ENCODE results near the gene SCCPDH.
A peak's percentile ranks its signal among the peaks of the same experiment; 100 is the strongest.
"Not testable (repeated sequence)": the region's sequence is repeated elsewhere in the genome, so short reads cannot be mapped to it uniquely, and the experiment has no call there.

The SCCPDH gene, protein sequence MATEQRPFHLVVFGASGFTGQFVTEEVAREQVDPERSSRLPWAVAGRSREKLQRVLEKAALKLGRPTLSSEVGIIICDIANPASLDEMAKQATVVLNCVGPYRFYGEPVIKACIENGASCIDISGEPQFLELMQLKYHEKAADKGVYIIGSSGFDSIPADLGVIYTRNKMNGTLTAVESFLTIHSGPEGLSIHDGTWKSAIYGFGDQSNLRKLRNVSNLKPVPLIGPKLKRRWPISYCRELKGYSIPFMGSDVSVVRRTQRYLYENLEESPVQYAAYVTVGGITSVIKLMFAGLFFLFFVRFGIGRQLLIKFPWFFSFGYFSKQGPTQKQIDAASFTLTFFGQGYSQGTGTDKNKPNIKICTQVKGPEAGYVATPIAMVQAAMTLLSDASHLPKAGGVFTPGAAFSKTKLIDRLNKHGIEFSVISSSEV

GRCh38 chr1:246724016-246724730, at the start of gene SCCPDH:
TSS of gene SCCPDH (plus strand) at chr1:246724409. CDS start at chr1:246724423, 14 bp downstream.
- DNase-seq, result peak; percentile 90

DNA sequence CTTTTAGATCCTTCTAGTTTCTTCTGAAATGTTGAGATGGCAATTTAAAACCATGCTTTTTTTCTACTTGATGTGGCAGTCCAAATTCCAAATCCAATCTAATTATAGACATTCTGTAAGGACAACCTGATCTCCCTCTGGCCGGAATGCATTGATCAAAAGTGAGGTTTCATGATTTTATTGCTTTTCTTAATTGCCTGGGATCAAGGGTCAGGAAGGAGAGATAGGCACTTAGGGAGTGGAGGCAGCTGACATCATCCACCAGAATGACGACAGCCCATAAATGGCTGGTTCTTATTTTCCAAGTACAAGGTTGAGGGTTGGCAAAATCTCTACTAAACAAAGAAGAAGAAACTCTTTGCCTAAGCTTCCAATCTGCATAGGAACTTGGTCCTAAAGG, 46.4 kb upstream of the SCCPDH start:
- DNase-seq, result no peak

DNA sequence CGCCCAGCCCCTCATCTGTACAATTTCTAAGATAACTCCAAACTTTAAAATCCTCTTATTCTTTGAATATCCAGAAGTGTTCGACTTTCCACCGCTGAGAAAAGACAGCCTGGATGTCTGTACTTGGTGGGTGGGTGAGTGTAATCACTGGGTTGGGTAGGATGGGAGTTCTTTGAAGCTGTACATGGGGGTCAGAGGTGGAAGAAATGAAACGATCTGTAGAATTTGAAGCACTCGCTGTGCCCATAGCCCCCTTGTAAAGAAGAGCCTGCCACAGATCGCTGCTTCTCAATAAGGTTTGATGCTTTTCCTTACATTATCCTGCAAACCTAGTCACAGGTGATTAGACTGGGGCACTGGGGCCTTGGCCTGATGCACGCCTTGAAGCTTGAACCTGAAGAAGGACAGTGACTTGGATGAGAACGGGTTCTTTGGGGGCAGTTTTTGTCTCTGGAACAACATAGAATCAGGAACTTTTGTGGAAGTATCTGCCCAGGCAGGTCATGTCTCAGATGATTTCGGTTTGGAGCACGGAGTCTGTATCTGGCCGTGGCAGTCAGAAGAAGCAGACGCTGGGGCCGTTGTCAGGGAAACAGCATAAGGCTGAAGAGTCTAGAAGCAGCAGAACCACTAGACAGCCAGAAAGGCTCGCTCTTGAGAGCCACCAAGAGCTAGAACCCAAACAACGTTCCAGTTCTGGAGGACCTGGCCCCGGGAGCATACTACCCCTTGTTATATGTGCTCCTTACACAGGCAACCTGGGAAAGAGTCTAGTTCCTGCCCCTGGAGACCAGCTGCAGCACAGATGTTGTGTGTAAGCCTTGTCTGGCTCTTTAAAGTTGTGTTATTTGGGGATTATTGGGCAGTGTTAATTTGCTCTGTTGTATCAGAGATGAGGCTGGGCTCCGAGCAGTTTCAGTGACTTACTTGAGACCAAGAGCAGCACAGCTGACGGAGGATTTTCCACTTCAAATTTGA, 45.1 kb upstream of the SCCPDH start:
- DNase-seq, result no peak

DNA sequence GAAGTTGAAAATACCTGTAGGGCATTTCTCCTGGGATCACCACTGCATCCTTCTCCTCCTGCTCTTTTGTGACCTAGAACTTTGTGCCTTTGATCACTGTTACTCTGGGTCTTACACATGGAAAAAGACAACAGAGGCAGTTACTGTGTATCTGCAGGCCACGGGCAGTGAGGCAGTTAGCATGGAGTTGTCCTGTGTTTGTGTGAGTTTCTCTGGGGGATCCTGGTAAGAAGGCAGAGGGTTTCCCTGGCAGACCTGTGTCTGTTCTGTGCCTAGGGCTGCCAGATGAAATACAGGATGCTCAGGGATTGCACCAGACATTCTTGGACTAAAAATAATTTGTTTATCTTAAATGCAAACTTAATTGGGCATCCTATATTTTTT, 44.4 kb upstream of the SCCPDH start:
- no peak for DNase-seq

- no peak for DNase-seq
Observed at GRCh38 chr1:246680190-246680589, 44.0 kb upstream of the SCCPDH start.

GRCh38 chr1:246680696-246681130, 43.5 kb upstream of the SCCPDH start:
- no peak for DNase-seq

DNA sequence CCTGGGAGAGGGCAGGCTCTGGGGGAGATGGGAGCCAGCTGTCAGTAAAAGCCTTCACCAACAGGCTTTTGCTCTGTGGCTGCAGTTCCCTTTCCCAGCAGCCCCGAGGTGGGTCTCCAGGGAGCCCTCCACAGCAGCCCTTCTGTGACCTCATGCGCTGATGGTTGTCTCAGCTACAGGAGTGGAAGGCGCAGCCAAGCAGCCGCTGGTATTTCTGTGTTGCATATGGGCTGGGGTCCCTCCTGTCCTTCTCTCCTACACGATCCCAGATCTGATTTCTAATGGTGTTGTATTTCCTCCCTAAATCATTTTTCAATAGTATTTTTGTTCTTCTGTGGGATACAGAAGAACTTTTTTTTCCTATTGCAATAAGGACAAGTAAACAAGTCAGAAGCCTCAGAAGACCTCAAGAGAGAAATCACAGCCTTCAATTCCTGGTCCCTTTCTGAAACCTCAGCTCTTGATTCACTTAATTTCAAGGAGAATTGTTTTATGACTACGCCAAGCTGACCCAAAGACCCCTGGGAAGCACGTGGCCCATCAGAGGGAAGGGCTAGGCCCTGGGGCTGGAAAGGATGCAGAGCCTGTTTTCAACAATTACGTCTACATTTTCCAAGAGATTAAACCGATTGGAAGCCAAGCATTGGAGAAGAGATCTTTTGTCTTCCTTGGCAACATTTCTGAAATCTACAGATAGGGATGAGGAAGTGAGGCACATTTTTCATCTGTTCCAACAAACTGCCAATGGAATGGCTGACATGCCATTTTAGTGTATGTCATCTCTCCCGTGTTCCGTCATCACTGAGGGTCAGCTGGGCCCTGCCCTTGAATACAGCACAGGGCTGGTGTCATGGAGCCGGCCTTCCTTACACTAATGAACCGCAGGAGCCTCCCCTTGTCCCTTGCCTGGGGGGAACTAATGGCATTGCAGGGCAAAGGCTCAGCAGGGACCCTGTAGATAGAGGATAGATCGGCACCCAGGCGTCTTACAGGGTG, 42.0 kb upstream of the SCCPDH start:
- DNase-seq, result no peak

GRCh38 chr1:246683521-246683920, 40.7 kb upstream of the SCCPDH start:
- no peak for DNase-seq

DNA sequence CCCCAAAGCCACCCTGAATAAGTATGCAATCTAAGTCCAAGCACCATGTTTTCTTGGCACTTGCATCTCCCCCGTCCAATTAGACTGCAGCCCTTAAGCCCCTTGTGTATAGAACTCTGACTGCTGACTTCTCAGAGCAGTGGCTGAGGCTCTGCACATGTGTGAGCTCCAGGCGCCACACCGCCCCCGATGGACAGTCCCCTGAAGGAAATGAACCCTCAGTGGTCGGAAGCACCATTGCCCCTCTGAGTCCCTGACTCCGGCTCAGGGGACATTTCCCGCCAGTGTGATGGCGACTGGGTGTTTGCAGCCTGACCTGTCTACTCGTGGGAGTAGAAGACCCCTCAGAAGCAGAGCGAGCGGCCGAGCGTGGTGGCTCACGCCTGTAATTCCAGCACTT, 37.2 kb upstream of the SCCPDH start:
- DNase-seq, result no peak

GRCh38 chr1:246689409-246690008, 34.7 kb upstream of the SCCPDH start:
- peak; percentile 52 for DNase-seq

GRCh38 chr1:246690100-246690499, 34.1 kb upstream of the SCCPDH start:
- no peak for DNase-seq

DNA sequence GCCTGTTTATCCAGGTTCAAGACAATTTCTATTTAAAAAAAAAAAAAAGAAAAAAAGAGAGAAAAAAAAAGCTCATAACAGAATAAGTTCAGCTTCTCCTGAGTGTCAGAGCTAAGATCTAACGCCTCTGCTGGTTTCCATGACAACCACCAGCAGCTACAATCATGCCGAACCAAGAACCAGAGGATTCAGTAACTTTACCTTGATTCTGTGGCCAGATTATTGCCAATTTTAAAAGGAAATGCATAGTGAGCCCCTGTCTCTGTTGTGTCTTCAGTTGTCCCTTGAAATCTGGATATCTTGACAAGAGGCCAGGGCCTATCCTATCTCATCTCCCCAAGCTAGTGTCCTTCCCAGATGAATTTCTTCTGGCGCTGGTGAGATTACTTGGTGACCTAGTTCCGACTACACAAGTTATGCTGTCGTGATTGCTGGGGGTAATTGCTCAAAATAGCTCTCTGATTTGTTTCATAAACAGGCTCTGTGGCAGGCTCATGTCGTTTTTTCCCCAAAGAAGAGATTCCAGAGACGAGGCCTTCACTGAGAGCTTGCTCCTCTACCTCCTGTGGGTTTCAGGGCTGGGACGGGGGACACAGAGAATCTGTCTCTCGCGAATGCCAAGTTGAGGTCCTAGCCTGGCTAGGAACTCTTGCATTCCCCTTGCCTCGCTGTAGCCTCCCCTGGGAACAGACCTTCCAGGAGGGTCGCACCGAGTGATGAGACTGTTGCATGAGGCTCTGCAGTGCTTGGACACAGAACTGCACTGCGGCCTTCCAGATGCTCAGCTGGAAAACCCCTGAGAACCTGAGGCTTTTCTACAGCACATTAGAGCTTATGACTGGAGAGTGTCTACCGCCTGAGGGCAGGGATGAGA, 32.4 kb upstream of the SCCPDH start:
- no peak for DNase-seq

GRCh38 chr1:246694213-246694895, 29.9 kb upstream of the SCCPDH start:
- not testable (repeated sequence) for DNase-seq

DNA sequence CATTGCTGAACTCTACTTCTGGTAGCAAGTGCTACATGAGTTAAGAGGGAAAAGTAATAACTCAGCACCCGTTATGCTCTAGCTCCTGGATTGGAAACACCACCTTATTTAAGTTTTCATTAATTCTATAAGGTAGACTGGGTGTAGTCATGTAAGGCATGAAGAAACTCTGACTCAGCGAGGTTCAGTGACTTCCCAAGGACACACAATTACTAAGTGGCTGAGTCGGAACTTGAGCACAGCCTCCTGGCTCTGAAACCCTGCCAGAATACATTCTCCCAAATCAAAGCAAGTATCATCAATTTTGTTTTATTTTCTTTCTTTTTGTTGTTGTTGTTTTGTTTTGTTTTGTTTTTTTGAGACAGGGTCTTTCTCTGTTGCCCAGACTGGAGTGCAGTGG, 29.1 kb upstream of the SCCPDH start:
- no peak for DNase-seq

GRCh38 chr1:246695666-246696065, 28.5 kb upstream of the SCCPDH start:
- no peak for DNase-seq

DNA sequence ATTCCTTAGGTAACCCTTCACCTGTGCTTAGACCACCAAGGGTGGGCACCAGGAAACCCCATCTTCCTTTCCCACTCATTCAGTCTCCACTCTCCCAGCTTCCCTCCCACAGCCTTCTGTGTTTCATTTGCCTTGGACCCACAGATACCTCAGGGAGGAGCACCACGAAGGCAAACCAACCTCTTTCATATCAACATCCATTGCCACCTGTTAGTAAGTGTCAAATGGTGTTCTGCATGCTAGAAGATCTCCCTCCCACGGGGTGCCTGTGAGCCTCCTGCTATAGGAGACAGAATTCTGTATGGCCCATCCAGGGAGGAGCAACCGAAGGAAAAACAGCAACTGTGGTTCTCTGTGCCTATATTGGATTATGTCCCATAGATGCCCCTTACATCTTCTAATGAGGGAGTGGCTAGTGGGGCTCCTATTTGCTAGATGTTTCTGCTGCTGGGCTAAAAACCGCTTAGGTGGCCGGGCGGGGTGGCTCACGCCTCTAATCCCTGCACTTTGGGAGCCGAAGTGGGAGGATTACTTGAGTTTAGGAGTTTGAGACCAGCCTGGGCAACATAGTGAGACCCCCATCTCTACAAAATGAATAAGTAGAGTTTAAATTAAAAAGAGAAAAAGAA, 25.6 kb upstream of the SCCPDH start:
- no peak for DNase-seq

DNA sequence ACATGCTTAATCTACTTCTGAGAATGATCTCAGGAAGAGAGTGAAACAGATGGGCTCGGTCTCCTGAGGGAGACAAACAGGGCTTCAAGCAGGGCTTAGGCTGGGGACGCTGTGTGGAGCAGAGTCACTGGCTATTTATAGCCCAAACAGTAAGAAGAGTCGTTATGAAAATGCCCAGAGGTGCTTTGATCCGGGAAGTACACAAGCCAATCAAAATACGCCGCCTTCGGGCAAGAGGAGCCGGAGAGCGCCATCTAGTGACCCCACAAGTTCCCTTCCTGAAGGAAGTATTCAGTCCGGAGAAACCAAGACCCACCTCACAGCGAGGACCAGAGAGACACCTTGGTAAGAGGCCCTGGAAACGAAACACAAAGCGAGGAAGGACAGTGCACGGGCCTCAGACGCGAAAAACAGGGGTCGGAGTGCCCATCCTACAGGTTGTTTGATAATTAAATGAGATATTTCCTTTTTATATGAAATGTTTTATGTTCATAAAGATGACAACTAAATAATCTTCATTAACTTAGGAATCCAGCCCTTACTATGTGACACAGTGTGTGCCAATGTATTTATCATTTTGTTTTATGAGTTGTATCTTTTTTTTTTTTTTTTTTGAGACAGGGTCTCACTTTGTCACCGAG, 25.0 kb upstream of the SCCPDH start:
- DNase-seq, result peak; percentile 82

DNA sequence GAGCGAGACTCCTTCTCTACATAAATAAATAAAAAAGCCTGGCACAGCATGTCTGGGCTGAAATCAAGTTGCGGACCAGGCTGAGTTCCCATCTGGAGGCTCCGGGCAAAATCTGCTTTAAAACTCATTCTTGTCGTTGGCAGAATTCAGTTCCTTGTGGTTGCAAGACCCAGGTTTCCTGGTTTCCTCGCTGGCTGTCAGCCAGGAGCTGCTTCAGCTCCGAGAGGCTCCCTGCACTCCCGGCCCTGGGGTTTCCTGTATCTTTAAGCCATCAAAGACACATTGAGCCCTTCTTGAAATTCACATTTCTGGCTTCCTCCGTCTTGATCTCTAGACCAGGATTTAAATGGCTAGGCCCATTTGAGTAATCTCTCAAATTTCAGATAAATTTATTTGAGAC, 20.6 kb upstream of the SCCPDH start:
- DNase-seq, result no peak

GRCh38 chr1:246705368-246705767, 18.8 kb upstream of the SCCPDH start:
- no peak for DNase-seq
